Measurements from ENCODE around the gene NR0B2. TPM values are rescaled to one million over a fixed set of nuclear protein-coding genes. Genes with fewer than 3 reads are reported as not detected.

The NR0B2 gene
- total RNA-seq, 1 experiment from 2014 or later: not detected

GRCh38 chr1:26915204-26915842 lies 1.5 kb upstream of the NR0B2 start:
- H3K9me3 ChIP-seq (ENCODE audit: control insufficient read depth in 1 of 2, insufficient read depth in 1 of 2, low read depth in 1 of 2, low read length in 2 of 2): no peaks in the 10 kb centered on the region
- CTCF ChIA-PET: no interaction called here
- no peaks in the 10 kb centered on the region for H3K79me2 ChIP-seq (ENCODE audit: insufficient read depth, low read length)
- H3K4me2 ChIP-seq (ENCODE audit: low read length): no peak overlapping the region
- peaks cover 5% of the 10 kb centered on the region in 2 experiments; a peak in 2 of 4 replicates for H3K4me1 ChIP-seq (ENCODE audit: control insufficient read depth in 1 of 2, insufficient read depth in 2 of 2, low read length in 2 of 2)
- RAD21 ChIA-PET (ENCODE audit: low non-redundant PET in 1 of 2, low total read pairs in 2 of 2, uncharacterized antibody in 2 of 2, unreplicated experiment in 2 of 2): no interaction called here
- no peak overlapping the region for H3K9ac ChIP-seq (ENCODE audit: low read length)
- H2AFZ ChIP-seq (ENCODE audit: low read depth, low read length, poor library complexity, severe bottlenecking): no peak overlapping the region
- BruUV-seq (replicated peaks): no TSS peak
- POLR2A ChIA-PET: no interaction called here
- no peaks in the 10 kb centered on the region for H3K27me3 ChIP-seq (ENCODE audit: insufficient read depth, low read length)
- ATAC-seq (no peak), DNase-seq (ENCODE audit: low read depth, low spot score) (no peak)
- TF ChIP-seq CBX3 (IDR thresholded peaks at IDR 0.05; ENCODE audit: low read depth) (no peak), ZBTB33 (IDR thresholded peaks at IDR 0.05; ENCODE audit: extremely low read depth, insufficient replicate concordance, low read length) (no peak)
- no peaks in the 10 kb centered on the region for H3K9me2 ChIP-seq (ENCODE audit: insufficient read depth)
- H3K36me3 ChIP-seq (ENCODE audit: control insufficient read depth in 1 of 2, insufficient read depth in 2 of 2, low read length in 2 of 2): no peaks in the 10 kb centered on the region
- no peak overlapping the region for H3K27ac ChIP-seq (ENCODE audit: low read depth, low read length)
- no peaks in the 10 kb centered on the region for H4K20me1 ChIP-seq (ENCODE audit: insufficient read depth)
- H3K4me3 ChIP-seq (replicated peaks in 1 of 2; ENCODE audit: low read depth in 1 of 2, low read length in 2 of 2): no peak overlapping the region
- intact Hi-C loops (cut with micrococcal nuclease): no loop called here

GRCh38 chr1:26913389-26913753 lies 404 bp downstream of the NR0B2 start:
- no peak for DNase-seq (ENCODE audit: low read depth, low spot score)
- ChIA-PET CTCF (no interaction called here), POLR2A (interaction anchor here (1.2 kb wide), 1 partner anchor 13 kb away, joined by 3 read pairs; the partner anchor contains the start of gene GPATCH3), RAD21 (ENCODE audit: low non-redundant PET in 1 of 2, low total read pairs in 2 of 2, uncharacterized antibody in 2 of 2, unreplicated experiment in 2 of 2) (no interaction called here)
- Histone ChIP-seq H4K20me1 (ENCODE audit: insufficient read depth) (no peaks in the 10 kb centered on the region), H3K9me3 (ENCODE audit: control insufficient read depth in 1 of 2, insufficient read depth in 1 of 2, low read depth in 1 of 2, low read length in 2 of 2) (no peaks in the 10 kb centered on the region), H3K36me3 (ENCODE audit: control insufficient read depth in 1 of 2, insufficient read depth in 2 of 2, low read length in 2 of 2) (no peaks in the 10 kb centered on the region), H2AFZ (ENCODE audit: low read depth, low read length, poor library complexity, severe bottlenecking) (no peak overlapping the region), H3K79me2 (ENCODE audit: insufficient read depth, low read length) (no peaks in the 10 kb centered on the region), H3K27me3 (ENCODE audit: insufficient read depth, low read length) (no peaks in the 10 kb centered on the region), H3K4me3 (replicated peaks in 1 of 2; ENCODE audit: low read depth in 1 of 2, low read length in 2 of 2) (no peak overlapping the region), H3K9me2 (ENCODE audit: insufficient read depth) (no peaks in the 10 kb centered on the region), H3K27ac (ENCODE audit: low read depth, low read length) (no peak overlapping the region), H3K4me2 (ENCODE audit: low read length) (no peak overlapping the region), H3K9ac (ENCODE audit: low read length) (no peak overlapping the region), H3K4me1 (ENCODE audit: control insufficient read depth in 1 of 2, insufficient read depth in 2 of 2, low read length in 2 of 2) (peaks cover 5% of the 10 kb centered on the region in 2 experiments; a peak in 2 of 4 replicates)
- ATAC-seq: 0 out of 2 replicates have a peak, but pooled peaks have one; percentile 7
- intact Hi-C loops (cut with micrococcal nuclease): no loop called here
- no peak for TF ChIP-seq ATF3 (IDR thresholded peaks at IDR 0.05)
- TF ChIP-seq SRF (IDR thresholded peaks at IDR 0.05; ENCODE audit: low read depth): no peak
- TF ChIP-seq ZBTB33 (IDR thresholded peaks at IDR 0.05; ENCODE audit: extremely low read depth, insufficient replicate concordance, low read length): no peak
- no peak for TF ChIP-seq RAD21 (IDR thresholded peaks at IDR 0.05; ENCODE audit: low read depth)
- TF ChIP-seq SP1 (IDR thresholded peaks at IDR 0.05; ENCODE audit: low read depth): no peak
- no peak for TF ChIP-seq FOSL1 (IDR thresholded peaks at IDR 0.05; ENCODE audit: low read depth)
- BruUV-seq (replicated peaks): no TSS peak
